A673 (cell line): ENCODE data around the gene TRIM56. TPM values are rescaled to one million over a fixed set of nuclear protein-coding genes. Genes with fewer than 3 reads are reported as not detected.
A peak's percentile ranks its signal among the peaks of the same experiment; 100 is the strongest.

Source experiments
- BruUV-seq: library from RNA; stranded (reverse); fragments of 400-500 nt; replicated peaks from 2 replicates; lab custom pipeline; 2021; lab: Mats Ljungman, UMichigan
- CTCF ChIA-PET: fragments of 300-600 bp; sonication (Branson Sonifier 250); formaldehyde crosslinking; loops from one replicate; lab custom pipeline; 2022; ENCODE audit warnings: antibody characterized with exemption; lab: Charles Lee
- POLR2A ChIA-PET: fragments of 300-600 bp; sonication (Branson Sonifier 250); formaldehyde crosslinking; loops from one replicate; lab custom pipeline; 2022; ENCODE audit warnings: antibody characterized with exemption; ENCODE audit not compliant: low non-redundant PET; lab: Charles Lee
- DNase-seq: peaks from one replicate; pipeline ENCODE4 v3.0.0-alpha.2; 2015; ENCODE audit warnings: low spot score
- H3K27ac ChIP-seq: fragments of 200-600 bp; sonication (generic); 2 replicates; pipeline ENCODE4 v1.5.1; 2016; ENCODE audit warnings: mixed run types, low read depth, mild to moderate bottlenecking, mixed read lengths, antibody characterized with exemption, low read length; ENCODE audit not compliant: poor library complexity, severe bottlenecking
- H3K27me3 ChIP-seq: fragments of 200-600 bp; sonication (generic); replicated peaks from 2 replicates; pipeline ENCODE4 v1.6.1; 2017; ENCODE audit warnings: mixed run types, low read depth, mild to moderate bottlenecking, mixed read lengths, antibody characterized with exemption, low read length; ENCODE audit not compliant: insufficient read depth, poor library complexity
- H3K36me3 ChIP-seq: fragments of 200-600 bp; sonication (generic); 2 replicates; pipeline ENCODE4 v1.6.1; 2016; ENCODE audit warnings: mixed run types, mild to moderate bottlenecking, mixed read lengths, antibody characterized with exemption, low read length; ENCODE audit not compliant: insufficient read depth, poor library complexity, severe bottlenecking
- H3K4me1 ChIP-seq: fragments of 200-600 bp; sonication (generic); 2 replicates; pipeline ENCODE4 v1.6.1; 2017; ENCODE audit warnings: mixed run types, mild to moderate bottlenecking, mixed read lengths, antibody characterized with exemption, low read length; ENCODE audit not compliant: insufficient read depth, poor library complexity, severe bottlenecking
- H3K4me3 ChIP-seq: fragments of 200-600 bp; sonication (generic); 2 replicates; pipeline ENCODE4 v1.5.1; 2016; ENCODE audit warnings: low read depth, mixed run types, mild to moderate bottlenecking, mixed read lengths, low read length; ENCODE audit not compliant: poor library complexity, severe bottlenecking
- H3K9me3 ChIP-seq: fragments of 200-600 bp; sonication (generic); 2 replicates; pipeline ENCODE4 v1.6.1; 2016; ENCODE audit warnings: mixed run types, low read depth, mild to moderate bottlenecking, mixed read lengths, antibody characterized with exemption, low read length; ENCODE audit not compliant: poor library complexity, severe bottlenecking
- EZH2 ChIP-seq: fragments of 200-600 bp; sonication (generic); IDR thresholded peaks from 2 replicates; pipeline ENCODE4 v1.6.1; 2017; ENCODE audit warnings: borderline replicate concordance, low read depth, mild to moderate bottlenecking, mixed read lengths, antibody characterized with exemption, low read length; ENCODE audit not compliant: poor library complexity, severe bottlenecking
- intact Hi-C: fragments of 100-400 bp; cut with micrococcal nuclease; formaldehyde crosslinking; loops from one replicate; pipeline ENCODE4 v1.10.0; 2022; ENCODE audit not compliant: unreplicated experiment
- total RNA-seq: library from RNA; stranded (reverse); gene quantifications from 2 replicates; pipeline ENCODE4 v1.2.3, GENCODE V29; 2021
- TF ChIP-seq, protein P1 (sequence below): fragments of 300-800, 200-600 bp; sonication (generic); conservative IDR thresholded peaks from 2 replicates; pipeline ENCODE4 v1.5.1; 2017; ENCODE audit warnings: low read depth, mild to moderate bottlenecking, antibody characterized with exemption, low read length, moderate library complexity, mixed read lengths

TRIM56 gene
- total RNA-seq, 1 experiment from 2014 or later = 32.3 TPM

DNA sequence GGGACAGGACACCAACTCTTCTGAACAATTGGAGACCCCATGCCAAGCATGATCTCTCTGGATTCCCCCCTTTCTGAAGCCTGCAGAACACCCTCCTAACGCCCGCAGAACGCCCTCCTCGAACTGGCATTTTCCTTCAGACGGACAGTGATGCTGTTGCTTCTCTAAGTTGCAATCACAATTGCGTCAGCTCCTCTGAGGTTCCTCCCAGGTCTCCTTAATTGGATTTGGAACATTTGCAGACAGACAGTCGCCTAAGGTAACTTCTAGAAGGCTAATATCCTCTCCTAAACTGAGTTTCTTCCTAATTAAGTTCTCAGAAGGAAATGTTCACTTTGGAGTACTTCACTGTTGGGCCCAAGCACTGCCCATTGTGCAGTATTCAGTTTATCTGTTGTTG, 21.1 kb downstream of the TRIM56 start:
- TF ChIP-seq EZH2 = no peak
- TF ChIP-seq, protein P1, sequence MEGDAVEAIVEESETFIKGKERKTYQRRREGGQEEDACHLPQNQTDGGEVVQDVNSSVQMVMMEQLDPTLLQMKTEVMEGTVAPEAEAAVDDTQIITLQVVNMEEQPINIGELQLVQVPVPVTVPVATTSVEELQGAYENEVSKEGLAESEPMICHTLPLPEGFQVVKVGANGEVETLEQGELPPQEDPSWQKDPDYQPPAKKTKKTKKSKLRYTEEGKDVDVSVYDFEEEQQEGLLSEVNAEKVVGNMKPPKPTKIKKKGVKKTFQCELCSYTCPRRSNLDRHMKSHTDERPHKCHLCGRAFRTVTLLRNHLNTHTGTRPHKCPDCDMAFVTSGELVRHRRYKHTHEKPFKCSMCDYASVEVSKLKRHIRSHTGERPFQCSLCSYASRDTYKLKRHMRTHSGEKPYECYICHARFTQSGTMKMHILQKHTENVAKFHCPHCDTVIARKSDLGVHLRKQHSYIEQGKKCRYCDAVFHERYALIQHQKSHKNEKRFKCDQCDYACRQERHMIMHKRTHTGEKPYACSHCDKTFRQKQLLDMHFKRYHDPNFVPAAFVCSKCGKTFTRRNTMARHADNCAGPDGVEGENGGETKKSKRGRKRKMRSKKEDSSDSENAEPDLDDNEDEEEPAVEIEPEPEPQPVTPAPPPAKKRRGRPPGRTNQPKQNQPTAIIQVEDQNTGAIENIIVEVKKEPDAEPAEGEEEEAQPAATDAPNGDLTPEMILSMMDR = no peak
- peaks cover 25% of the 10 kb centered on the region for H3K4me1 ChIP-seq
- no peaks in the 10 kb centered on the region for H3K27me3 ChIP-seq
- POLR2A ChIA-PET = no interaction called here
- H3K36me3 ChIP-seq = no peaks in the 10 kb centered on the region
- BruUV-seq = no TSS peak
- no peak overlapping the region for H3K27ac ChIP-seq
- H3K9me3 ChIP-seq = no peaks in the 10 kb centered on the region
- DNase-seq = no peak
- intact Hi-C loops = no loop called here
- CTCF ChIA-PET = no interaction called here
- no peak overlapping the region for H3K4me3 ChIP-seq

DNA sequence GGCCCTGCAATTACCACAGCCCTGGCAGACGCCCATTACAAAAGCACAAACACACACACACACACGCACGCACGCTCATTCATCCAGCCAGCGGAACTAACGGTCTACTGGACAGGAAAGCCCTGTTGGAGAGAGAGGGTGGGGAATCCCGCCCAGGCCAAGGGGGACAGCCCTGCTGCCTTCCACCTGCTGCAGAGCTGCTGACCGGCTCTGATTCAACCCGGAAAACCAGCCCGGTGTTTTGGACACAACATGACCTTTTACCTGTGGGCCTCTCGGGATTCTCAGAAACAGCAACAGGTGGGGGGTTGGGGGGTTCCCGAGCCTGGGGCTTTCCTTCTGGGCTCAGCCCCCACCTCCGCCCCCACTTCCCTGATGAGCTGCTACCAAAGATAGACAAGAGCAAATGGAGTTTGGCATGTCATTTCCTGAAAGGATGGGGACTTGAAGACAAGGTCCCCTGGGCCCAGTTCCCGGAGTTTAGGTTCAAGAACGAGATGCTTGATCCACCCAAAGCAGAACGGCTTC, 23.1 kb downstream of the TRIM56 start:
- ChIA-PET POLR2A (no interaction called here), CTCF (interaction anchor here (0.6 kb wide), 1 partner anchor 13 kb away, joined by 4 read pairs; no protein-coding TSS in a partner anchor)
- TF ChIP-seq, protein P1 = no peak
- TF ChIP-seq EZH2 = no peak
- Histone ChIP-seq H3K27me3 (no peaks in the 10 kb centered on the region), H3K9me3 (no peaks in the 10 kb centered on the region), H3K27ac (peak overlapping the region; percentile 30), H3K4me1 (peaks cover 25% of the 10 kb centered on the region), H3K4me3 (no peak overlapping the region), H3K36me3 (no peaks in the 10 kb centered on the region)
- no TSS peak for BruUV-seq
- DNase-seq = peak; percentile 48
- intact Hi-C loops = no loop called here

DNA sequence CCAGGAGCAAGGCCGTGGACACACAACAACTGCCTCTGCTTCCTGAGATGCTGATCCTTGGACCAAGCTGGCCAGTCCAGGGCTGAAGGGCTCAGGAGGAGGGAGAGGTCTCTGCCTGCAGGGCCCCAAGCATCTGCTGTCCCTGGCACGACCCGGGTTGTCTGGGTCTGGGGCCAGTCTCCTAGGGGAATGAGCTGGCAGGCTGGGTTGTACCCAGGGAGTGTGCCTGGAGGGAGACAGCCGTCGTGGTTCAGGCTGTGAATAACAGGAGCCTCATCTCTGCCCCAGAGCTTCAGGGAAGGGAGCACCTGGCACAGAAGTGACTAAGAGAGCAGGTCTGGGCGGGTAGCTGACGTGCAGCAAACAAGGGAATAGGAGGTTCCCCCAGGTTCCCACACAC, 23.7 kb downstream of the TRIM56 start:
- POLR2A ChIA-PET = no interaction called here
- Histone ChIP-seq H3K4me1 (peaks cover 23% of the 10 kb centered on the region), H3K36me3 (no peaks in the 10 kb centered on the region), H3K4me3 (no peak overlapping the region), H3K27me3 (no peaks in the 10 kb centered on the region), H3K9me3 (no peaks in the 10 kb centered on the region), H3K27ac (peak overlapping the region; percentile 30)
- no peak for DNase-seq
- CTCF ChIA-PET = interaction anchor here (0.6 kb wide), 1 partner anchor 14 kb away, joined by 4 read pairs; no protein-coding TSS in a partner anchor
- TF ChIP-seq, protein P1 = no peak
- TF ChIP-seq EZH2 = no peak
- intact Hi-C loops = no loop called here
- no TSS peak for BruUV-seq
